Midbrain (tissue), 1 donor: ENCODE data around the gene GTF2H4.

Experiments used
- DNase-seq: peaks from one replicate; lab custom pipeline; 2025; lab: John Stamatoyannopoulos, UW

GTF2H4 gene

DNA sequence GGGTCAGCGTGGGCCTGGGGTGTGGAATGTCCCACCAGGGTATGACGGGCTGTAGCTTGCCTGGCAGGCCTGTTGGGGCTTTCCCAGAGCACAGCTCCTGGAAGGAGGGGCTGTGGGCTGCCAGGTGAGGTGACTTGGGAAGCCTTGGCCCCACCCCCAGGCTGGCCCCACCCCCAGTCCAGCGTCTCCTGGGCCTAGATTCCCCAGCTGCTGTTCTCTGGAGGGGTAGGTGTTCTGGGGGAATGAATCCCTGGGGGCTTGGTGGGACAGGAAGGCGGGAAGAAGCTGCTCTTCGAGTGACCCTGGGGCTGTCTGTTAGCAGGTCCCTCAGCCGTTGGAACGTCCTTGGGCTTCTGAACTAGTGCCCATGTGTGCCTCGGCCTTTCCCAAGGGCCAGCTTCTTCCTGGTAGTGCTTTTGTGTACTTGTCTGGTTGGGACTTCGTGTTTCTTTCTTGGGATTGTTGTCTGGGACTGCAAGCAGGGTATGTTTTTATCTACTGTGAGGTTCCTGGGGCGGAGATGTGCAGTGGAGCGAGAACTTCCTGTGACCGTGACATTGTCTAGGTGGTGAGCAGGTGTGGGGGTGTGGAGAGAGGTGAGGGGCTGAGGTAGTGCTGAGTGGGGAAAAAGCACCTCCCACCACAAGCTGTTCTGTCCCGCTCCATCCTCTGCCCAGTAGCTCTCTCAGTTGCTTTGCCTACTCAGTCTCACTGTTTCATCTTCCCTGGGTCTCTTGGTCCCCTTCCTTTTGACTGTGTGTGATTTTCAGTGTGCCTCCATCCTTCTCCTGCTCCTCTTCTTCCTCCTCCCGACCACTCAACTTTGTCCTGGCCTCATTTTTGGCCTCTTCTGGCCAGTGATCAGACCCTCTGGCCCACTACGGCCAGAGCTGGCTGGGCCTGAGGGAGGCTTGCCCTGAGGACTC, 25.0 kb upstream of the GTF2H4 start:
- DNase-seq, result no peak

DNA sequence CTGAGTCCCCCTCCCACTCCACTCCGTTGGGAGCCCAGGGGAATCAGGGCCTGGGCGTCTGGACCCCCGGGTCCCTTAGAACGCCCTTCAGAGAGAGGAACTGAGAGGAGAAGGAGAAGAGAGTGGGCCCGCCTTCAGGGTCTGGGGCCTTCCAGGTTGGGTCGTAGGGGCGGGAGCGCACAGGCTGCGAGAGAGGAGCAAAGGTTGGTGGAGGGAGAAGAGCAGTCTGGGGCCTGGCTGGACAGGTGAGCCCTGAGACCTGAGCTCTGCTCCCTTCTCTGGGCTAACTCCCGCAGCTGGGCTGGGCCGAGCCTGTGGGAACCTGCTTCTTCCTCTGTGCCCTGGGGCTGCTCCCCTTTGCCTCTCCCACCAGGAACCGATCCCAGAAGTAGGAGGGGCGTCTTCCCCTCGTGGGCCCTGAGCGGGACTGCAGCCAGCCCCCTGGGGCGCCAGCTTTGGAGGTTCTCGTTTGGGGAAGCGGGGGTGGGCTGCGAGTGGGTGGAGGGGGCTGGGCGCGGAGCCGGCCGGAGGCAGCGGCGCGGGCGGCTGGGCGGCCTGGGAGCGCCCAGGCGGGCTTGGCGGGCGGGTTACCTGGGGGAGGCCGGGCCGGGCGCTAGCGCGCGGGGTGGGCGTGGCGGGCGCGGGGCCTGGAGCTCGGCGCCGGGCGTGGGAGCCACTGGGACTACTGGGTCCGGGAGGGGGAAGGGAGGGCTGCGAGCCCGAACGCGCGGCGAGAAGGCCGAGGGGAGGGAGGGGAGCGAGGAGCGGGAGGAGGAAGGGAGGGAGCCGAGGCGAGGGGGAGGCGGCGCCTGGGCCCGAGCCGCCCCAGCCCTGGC, 24.1 kb upstream of the GTF2H4 start, which contains the start of gene DDR1:
DDR1 (plus strand) TSS at position 835 of the 836 bp plus-strand sequence. CDS start 4,211 bp downstream, outside the sequence.
- DNase-seq, result peak; percentile 87

DNA sequence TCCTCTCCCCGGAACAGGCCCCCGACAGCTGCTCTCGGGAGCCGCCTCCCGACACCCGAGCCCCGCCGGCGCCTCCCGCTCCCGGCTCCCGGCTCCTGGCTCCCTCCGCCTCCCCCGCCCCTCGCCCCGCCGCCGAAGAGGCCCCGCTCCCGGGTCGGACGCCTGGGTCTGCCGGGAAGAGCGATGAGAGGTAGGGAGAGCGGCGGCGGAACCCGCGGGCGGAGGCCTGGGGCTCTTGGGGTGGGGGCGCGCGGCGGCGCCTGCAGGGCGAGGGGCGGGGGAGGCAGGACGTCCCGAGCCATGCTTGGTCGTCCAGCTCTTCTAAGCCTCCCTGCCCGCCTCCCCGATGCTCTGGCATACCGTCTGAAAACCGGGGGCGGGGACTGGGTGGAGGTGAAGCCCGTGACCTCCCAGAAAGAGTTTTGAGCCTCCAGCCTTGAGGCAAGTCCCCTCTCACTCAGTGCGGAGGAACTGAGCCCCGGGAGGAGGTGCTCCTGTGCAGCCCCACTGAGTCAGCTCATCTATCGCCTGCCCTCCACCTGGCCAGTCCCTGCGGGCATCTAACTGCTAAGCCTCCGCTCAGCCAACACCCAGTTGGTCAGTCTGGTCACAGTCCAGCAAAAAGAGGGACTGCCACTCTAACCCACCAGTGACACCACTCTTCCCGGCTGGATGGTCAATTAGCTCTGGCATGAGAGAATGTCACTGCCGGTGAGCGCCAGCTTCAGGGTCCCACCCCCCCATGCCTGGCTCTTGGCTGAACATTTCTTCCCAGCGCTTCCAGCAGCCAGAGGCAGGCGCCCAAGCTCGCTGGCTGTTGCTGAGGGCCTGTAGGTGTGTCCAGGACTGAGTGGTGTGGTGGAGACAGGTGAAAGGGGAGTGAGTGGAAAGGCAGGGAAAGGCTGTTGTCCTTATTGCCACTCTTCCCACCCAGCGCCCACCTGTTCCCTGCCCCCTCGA, 23.2 kb upstream of the GTF2H4 start:
- peak; percentile 61 for DNase-seq

DNA sequence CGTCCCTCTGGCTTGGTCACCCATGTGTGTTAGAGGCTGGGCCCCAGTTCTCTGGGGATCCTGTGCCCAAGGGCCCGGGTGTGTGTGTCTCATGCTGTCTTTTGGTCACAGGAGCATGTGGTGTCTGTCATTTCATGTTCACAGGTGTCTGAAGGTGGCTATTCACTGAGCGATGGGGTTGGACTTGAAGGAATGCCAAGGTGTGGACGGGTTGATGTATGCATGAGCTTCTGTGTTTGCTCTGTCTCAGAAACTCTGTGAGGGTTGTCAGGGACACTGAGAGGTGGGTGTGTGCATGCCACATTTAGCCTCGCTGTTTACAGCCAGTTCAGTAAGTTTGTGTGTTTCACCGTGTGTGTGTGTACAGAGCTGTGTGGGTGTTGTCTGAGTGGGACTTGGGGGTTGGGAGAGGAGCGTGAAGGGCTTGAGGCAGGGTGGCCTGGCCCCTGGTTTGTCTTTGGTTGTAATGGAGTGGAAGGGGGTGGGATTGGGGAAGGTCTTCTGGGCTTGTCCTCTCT, 22.5 kb upstream of the GTF2H4 start:
- no peak for DNase-seq

DNA sequence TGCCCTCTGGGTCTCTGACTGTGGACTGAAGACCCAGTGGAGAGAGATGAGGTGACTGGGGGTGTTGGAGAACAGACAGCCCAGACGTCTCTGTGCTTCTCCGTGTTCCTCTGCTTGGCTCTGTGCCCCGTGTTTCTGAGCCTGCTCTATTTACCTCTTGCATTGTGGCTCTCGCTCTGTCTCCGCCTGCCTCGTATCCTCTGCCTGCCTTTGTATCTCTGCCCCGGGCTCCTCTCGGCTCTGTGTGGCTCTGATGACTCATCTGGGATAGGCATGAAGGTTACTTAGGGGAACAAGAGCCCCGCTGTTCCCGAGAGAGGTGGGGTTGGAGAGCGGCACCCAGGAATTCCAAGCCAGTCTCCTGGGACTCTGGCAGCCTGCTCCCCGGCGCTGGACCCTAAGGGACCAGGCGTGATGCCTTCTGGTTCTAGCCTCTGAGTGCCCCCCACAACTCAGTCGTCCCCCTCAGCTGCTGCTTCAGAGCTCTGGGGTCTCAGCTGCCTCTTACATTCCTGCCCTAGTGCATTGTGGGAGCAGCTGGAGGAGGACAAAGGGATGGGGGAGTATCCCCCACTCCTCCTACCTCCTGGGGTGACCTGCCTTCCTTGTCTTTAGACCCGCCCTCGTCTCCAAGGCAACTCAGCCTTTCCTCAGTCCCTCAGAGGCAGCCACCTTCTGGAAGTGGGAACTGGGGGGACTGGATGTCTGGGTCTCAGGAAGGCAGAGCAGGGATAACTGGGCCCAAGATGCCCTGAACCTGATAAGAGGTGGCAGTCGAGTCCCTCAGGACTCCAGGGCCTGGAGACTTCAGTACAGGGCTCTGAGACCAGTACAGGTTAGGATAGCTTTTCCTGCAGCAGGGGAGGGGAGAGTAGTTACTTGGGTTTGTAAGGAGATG, 21.8 kb upstream of the GTF2H4 start:
- DNase-seq, result peak; percentile 69

DNA sequence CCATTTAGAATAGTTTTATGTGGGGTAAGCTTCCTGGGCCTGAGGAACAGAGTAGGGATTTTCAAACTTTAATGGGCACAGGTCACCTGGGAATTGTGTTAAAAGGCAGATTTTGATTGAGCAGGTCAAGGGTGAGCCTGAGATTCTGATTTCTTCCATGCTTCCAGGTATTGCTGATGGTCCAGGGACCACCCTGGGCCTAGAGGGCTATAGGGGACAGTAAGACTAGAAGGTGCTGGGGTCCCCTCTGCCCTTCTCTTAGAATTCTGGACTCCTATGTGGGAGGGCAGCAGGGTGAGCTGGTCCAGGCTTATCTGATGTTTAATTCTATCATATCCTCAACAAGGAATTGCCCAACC, 21.1 kb upstream of the GTF2H4 start:
- DNase-seq, result no peak

DNA sequence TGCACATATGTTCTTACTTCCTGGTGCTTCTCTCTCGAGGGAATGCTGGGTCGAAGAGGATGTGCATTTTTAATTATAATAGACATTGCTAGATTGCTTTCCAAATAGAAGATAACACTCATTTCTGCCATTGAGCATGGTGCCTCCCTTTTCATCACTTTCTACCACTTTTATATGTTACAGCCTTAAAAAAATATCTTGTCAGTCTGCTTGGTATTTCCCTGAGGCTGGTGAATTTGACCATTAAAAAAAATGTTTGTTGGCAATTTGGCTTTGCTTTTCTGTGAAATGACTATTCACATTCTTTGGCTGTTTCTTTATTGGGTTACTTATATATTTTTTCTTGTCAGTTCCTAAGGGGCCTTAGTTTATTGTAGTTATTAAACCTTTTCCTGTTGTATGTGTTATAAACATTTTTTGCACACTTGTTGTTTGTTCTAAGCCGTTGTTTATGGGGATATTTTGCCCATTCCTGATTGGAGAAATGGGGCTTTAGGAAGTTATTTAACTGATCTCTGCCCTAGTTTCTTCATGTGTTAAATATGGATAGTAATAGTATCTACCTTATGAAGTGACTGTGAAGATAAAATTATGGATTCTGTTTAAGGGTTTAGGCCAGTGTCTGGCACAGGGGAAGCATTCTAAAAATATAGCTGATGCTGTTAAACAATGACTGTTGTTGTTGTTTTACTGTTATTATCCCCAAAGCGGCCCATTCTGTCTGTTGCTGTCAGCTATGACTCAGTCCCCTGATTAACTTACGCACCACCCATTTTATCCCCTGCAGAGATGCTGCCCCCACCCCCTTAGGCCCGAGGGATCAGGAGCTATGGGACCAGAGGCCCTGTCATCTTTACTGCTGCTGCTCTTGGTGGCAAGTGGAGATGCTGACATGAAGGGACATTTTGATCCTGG, 19.8 kb upstream of the GTF2H4 start:
- peak; percentile 42 for DNase-seq

DNA sequence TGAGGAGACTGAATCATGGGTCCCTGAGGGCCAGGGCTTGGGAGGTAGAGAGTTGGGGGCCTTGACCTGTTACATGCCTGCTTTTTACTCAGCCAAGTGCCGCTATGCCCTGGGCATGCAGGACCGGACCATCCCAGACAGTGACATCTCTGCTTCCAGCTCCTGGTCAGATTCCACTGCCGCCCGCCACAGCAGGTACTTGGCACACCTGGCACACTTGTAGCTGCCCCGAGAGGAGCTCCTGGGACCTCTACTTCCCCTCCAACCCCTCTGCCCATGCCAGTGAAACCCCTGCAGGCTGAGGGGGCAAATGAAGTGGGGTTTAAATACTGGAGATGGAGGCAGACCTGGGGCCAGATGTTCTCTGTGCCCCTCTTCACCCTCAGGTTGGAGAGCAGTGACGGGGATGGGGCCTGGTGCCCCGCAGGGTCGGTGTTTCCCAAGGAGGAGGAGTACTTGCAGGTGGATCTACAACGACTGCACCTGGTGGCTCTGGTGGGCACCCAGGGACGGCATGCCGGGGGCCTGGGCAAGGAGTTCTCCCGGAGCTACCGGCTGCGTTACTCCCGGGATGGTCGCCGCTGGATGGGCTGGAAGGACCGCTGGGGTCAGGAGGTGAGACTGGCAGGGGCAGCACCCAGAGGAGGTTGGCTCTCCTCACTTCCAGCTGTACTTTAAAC, 19.1 kb upstream of the GTF2H4 start:
- DNase-seq, result no peak

DNA sequence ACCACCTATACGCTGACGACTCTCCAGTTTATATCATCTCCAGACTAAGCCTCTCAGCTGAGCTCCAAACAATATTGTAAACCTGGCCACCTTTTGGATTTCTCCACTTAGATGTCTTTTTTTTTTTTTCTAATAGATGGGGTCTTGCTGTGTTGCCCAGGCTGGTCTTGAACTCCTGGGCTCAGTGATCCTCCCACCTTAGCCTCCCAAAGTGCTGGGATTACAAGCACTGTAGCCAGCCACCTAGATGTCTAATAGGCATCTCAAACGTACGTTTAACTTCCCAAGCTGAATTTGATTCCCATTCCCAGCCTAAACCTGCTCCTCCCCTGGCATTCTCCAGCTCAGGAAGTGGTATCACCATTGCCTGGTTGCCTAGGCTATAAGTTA, 18.5 kb upstream of the GTF2H4 start:
- DNase-seq, result no peak

DNA sequence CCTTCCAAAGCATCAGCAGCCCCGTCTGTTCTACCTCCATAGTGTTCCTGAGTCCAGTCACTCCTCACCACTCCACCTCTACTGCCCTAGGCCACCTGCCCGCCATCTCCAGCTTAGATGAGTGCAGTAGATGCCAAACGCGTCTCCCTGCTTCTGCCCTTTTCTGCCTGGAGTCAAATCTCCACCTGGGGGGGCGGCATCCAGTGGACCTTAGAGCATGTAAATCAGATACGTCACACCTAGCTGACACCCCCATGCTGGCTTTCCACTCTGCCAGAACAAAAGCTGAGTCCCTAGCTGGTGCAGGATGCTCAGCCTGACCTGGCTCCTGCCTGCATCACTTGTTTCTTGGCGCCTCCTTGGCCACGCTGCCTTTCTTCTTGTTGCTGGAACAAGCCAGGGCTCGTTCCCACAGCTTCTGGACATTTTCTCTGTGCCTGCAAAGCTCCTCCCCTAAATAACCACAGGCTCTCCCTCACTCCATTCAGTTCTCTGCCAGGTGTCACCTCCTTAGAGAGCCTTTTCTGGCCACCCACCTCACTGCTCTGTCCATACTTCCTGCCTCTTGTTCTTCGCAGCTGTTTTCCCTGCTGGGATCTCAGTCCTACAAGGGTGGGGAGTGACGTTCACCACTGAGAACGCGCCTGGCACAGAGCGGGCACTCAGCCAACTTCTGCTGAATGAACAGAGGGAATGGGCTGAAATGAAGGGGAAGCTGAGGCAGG, 17.9 kb upstream of the GTF2H4 start:
- peak; percentile 86 for DNase-seq

DNA sequence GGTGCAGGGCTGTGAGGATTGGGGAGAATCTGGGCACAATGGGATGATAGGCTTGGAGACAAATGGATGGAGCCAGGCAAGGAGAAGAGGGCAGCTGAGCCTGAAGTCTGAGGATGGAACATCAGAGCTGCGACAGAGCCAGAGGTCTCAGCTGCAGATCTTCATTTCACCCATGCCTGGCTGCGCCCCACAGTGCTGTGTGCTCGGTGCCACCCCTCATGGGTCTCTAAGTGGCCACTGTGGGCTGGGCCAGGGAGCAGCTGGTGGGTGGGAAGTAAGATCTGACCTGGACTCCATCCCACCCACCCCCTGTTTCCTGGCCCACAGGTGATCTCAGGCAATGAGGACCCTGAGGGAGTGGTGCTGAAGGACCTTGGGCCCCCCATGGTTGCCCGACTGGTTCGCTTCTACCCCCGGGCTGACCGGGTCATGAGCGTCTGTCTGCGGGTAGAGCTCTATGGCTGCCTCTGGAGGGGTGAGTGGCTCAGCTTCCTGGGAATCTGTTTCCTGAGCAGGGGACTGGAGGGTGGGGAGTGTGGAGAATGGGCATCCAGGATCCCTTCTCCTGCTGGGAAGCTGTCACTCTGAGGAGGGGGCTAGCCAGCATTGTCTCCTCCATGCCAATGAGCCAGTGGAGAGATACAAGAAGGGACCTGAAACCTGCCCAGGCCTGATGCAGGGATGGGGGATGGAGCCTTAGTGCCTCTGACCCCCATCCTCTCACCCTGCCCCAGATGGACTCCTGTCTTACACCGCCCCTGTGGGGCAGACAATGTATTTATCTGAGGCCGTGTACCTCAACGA, 17.2 kb upstream of the GTF2H4 start:
- no peak for DNase-seq

DNA sequence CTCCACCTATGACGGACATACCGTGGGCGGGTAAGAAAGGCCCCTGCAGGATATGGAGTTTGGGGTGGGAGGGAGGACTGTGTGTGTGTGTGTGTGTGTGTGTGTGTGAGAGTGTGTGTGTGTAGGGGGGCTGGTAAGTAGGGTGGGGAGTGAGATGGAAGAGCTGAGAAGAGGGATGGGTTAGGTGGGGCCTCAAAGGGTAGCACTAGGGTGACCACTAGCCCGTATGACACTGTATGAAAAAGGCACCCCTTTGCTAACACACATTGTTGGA, 16.6 kb upstream of the GTF2H4 start:
- DNase-seq, result no peak

DNA sequence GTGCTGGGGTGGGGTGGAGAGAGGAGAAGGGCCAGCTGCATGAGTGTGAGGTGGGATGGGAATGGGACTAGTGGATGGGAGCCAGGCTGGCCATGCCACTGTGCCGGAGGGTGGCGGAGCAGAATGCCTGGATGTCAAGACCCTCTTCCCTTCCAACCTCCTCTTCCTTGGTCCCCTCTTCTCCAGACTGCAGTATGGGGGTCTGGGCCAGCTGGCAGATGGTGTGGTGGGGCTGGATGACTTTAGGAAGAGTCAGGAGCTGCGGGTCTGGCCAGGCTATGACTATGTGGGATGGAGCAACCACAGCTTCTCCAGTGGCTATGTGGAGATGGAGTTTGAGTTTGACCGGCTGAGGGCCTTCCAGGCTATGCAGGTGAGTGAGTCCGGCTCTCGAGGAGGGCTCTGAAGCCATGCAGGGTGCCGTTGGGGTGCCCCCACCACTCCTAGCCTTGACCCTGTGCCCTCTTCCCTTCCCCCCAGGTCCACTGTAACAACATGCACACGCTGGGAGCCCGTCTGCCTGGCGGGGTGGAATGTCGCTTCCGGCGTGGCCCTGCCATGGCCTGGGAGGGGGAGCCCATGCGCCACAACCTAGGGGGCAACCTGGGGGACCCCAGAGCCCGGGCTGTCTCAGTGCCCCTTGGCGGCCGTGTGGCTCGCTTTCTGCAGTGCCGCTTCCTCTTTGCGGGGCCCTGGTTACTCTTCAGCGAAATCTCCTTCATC, 16.0 kb upstream of the GTF2H4 start:
- DNase-seq, result no peak

DNA sequence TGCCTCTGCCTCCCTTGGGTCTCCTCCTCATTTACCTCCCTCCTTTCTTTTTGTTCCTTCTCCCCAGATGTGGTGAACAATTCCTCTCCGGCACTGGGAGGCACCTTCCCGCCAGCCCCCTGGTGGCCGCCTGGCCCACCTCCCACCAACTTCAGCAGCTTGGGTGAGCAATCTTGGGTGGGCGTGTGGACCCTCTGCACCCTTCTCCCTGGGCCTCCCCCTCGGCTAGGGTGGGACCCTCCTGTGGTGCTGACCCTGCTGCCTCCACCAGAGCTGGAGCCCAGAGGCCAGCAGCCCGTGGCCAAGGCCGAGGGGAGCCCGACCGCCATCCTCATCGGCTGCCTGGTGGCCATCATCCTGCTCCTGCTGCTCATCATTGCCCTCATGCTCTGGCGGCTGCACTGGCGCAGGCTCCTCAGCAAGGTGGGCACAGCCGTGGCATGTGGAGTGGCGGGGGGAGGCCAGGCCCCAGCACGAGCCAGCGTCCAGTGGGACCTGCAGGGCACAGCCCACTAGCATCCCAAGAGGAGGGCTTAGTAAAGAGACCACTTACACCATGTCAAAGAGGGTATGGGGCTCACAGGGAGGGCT, 14.9 kb upstream of the GTF2H4 start:
- DNase-seq, result no peak

DNA sequence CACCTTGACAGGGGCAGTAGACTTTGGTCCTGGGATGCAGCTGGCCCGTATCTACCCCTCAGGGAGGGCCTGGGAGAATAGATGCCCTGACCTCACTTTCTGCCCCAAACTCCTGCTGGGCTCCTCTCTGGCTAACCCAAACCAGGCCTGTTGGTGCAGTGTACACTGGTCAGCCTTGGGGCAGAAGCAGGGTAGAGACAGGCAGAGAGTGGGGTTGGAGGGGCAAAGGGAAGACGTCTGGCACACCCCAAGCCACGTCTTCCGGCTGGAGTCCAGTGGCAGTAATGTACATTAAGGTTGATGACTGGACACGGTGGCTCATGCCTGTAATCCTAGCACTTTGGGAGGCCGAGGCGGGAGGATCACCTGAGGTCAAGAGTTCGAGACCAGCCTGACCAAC, 14.3 kb upstream of the GTF2H4 start:
- DNase-seq, result no peak

DNA sequence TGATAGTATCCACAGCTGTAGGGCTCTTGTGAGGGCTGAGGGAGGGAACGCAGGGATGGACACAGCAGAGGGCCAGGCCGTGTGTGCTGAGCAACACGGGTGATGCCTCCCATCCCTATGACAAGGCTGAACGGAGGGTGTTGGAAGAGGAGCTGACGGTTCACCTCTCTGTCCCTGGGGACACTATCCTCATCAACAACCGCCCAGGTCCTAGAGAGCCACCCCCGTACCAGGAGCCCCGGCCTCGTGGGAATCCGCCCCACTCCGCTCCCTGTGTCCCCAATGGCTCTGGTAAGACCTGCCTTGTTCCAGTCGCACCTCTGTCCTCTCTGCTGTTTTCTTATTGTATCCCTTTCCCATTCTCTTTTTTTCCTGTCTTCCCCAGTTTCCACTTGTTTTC, 13.6 kb upstream of the GTF2H4 start:
- DNase-seq, result no peak

DNA sequence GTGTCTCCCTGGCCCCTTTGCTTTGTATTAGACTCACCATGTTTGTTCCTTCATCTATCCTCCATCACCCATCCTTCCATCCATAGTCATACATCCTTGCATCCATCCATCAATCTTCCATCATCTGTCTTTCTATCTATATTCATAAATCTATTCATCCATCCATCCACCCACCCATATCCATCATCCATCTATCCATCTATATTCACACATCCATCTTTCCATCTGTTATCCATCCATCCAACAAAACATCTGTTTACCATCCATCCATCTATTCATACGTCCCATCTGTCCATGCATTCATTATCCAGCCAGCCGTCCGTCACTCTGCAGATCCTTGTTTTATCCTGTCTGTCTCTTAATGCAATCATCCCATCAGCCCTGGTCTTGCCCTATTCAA, 13.1 kb upstream of the GTF2H4 start:
- DNase-seq, result no peak
